Osteocyte (in vitro differentiated cells): ENCODE results near the gene MAP3K1. TPM values are rescaled to one million over a fixed set of nuclear protein-coding genes. Genes with fewer than 3 reads are reported as not detected.
"Not testable (repeated sequence)": the region's sequence is repeated elsewhere in the genome, so short reads cannot be mapped to it uniquely, and the experiment has no call there.

Experiments
- DNase-seq: peaks from one replicate; pipeline ENCODE4 v3.0.0; 2021; ENCODE audit warnings: mixed read lengths; ENCODE audit not compliant: unreplicated experiment; ENCODE audit errors: extremely low spot score
- H3K27ac Mint-ChIP-seq: one replicate; pipeline ENCODE4 v1.8.0; 2021; ENCODE audit warnings: mild to moderate bottlenecking, mixed read lengths; ENCODE audit not compliant: unreplicated experiment
- H3K27me3 Mint-ChIP-seq: one replicate; pipeline ENCODE4 v1.8.0; 2021; ENCODE audit warnings: mixed read lengths; ENCODE audit not compliant: unreplicated experiment
- H3K36me3 Mint-ChIP-seq: one replicate; pipeline ENCODE4 v1.8.0; 2021; ENCODE audit warnings: mixed read lengths; ENCODE audit not compliant: unreplicated experiment
- H3K4me1 Mint-ChIP-seq: one replicate; pipeline ENCODE4 v1.8.0; 2021; ENCODE audit warnings: mixed read lengths; ENCODE audit not compliant: unreplicated experiment
- H3K4me3 Mint-ChIP-seq: one replicate; pipeline ENCODE4 v1.8.0; 2021; ENCODE audit warnings: mild to moderate bottlenecking, moderate library complexity, mixed read lengths; ENCODE audit not compliant: unreplicated experiment
- H3K9me3 Mint-ChIP-seq: one replicate; pipeline ENCODE4 v1.8.0; 2021; ENCODE audit warnings: mixed read lengths; ENCODE audit not compliant: unreplicated experiment
- long read RNA-seq: library from polyadenylated mRNA; unstranded; transcript quantifications from one replicate; pipeline ENCODE4 v2.0.0, GENCODE V29; 2021
- total RNA-seq: library from RNA; stranded (reverse); gene quantifications from 2 replicates; pipeline ENCODE4 v1.2.1, GENCODE V29; 2021
- TF ChIP-seq, protein P1 (sequence below): fragments of 200-600 bp; sonication (generic); IDR thresholded peaks from 2 replicates; pipeline ENCODE4 v1.5.0; 2021; ENCODE audit warnings: antibody characterized with exemption, mild to moderate bottlenecking, moderate library complexity

MAP3K1 gene
- 15.7 TPM in 2 replicates for total RNA-seq
- long read RNA-seq, partial matches to known transcripts, result 7 of 10 reads
- long read RNA-seq, other reads (novel, unspliced or antisense), result 3 of 10 reads

DNA sequence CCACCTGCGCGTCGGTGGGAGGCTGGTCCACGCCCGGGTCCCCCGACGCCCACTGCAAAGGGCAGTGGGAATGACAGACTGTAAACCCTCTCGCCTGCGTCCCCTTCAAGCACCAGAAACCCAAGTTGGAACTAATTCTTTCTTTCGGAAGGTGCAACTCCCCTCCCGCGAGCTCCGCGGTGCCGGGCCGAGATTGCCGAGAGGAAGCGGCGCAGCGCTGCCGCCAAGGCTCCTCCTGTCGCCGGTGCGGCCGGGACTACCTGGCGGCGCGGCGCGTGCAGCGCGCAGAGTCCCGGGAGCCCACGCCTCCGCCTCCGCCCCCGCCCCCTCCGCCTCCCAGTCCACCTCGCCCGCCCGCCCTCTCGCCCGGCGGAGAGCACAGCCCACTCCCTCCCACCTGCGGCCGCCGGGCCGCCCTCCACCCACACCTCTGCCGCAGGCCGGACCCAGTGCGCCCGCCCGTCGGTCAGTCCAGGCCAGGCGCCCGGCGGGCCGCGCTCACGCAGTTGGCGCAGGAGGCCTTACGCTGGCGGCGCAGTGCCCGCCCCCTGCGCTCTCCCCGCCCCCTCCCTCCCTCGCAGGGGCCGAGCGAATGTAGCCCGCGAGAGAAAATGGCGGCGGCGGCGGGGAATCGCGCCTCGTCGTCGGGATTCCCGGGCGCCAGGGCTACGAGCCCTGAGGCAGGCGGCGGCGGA, at the start of gene MAP3K1:
TSS of gene MAP3K1 (plus strand) at position 587 of the 695 bp plus-strand sequence. CDS start at position 612, 25 bp downstream.
- DNase-seq, result peak; percentile 93
- peak within 1 kb of the TSS; percentile 77 for H3K27ac Mint-ChIP-seq

DNA sequence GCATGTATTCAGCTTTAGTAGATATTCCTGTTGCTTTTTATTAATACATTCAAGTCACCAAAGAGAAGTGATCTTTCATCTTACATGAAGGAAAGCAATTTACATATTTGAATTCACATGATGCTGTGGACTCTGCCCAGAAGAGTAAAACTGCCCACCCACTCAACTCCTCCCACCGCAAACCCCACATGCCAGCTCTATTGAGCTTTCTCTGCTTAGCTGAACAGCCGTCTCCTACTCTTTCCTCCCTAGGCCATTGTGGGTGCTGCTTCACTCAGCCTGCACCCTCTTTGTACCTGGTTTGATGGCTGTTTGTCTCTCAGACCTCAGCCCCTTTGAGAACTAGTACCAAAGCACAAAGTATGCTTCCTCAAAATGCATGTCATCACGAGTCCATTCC, 48.4 kb upstream of the MAP3K1 start:
- no peak overlapping the region for H3K4me3 Mint-ChIP-seq
- no peaks in the 10 kb centered on the region for H3K36me3 Mint-ChIP-seq
- H3K4me1 Mint-ChIP-seq, result peaks cover 10% of the 10 kb centered on the region
- no peaks in the 10 kb centered on the region for H3K9me3 Mint-ChIP-seq
- no peak overlapping the region for H3K27ac Mint-ChIP-seq
- no peak for DNase-seq
- TF ChIP-seq, protein P1, sequence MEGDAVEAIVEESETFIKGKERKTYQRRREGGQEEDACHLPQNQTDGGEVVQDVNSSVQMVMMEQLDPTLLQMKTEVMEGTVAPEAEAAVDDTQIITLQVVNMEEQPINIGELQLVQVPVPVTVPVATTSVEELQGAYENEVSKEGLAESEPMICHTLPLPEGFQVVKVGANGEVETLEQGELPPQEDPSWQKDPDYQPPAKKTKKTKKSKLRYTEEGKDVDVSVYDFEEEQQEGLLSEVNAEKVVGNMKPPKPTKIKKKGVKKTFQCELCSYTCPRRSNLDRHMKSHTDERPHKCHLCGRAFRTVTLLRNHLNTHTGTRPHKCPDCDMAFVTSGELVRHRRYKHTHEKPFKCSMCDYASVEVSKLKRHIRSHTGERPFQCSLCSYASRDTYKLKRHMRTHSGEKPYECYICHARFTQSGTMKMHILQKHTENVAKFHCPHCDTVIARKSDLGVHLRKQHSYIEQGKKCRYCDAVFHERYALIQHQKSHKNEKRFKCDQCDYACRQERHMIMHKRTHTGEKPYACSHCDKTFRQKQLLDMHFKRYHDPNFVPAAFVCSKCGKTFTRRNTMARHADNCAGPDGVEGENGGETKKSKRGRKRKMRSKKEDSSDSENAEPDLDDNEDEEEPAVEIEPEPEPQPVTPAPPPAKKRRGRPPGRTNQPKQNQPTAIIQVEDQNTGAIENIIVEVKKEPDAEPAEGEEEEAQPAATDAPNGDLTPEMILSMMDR, result no peak
- H3K27me3 Mint-ChIP-seq, result no peaks in the 10 kb centered on the region

More for the DNA sequence above, at the start of gene MAP3K1:
- Mint-ChIP-seq H3K4me3 (peak within 1 kb of the TSS; percentile 80), H3K4me1 (peaks cover 37% of the 10 kb centered on the region), H3K9me3 (no peaks in the 10 kb centered on the region), H3K36me3 (no peaks in the 10 kb centered on the region), H3K27me3 (no peaks in the 10 kb centered on the region)
- TF ChIP-seq, protein P1, result peak; percentile 27

DNA sequence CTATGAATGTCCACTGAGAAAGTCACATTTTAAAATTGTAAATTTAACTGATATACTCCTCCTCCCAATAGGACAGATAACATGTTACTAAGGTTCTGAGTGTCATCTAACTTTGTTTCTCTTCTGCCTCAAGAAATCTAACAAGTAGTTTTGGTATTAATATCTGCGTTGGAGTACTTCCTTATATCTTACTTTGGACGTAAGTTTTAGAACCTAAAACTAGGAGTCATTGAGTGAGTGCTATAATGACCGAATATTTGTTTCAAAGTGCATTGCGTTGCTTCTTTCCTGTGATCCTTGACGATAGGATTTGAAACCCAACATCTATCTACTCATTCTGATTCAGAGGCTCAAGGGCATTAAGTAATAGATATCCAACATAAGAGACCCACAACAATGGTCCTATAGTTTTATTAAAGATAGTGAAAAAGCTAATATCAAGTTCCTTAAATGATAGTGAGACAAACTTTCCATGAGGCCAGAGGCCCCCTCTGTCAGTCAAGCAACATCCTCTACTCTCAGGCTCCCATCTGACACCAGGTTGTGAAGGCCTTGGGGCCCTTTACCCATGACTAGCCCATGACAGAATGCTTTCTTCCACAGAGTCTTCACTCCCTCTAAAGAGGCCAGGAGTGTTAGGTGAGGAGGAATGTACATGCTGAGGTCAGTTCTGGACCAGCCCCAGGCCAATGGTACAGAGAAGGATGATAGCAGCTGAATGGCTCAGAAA, 45.3 kb upstream of the MAP3K1 start:
- Mint-ChIP-seq H3K9me3 (no peaks in the 10 kb centered on the region), H3K27ac (no peak overlapping the region), H3K27me3 (no peaks in the 10 kb centered on the region), H3K4me1 (no peaks in the 10 kb centered on the region), H3K4me3 (no peak overlapping the region), H3K36me3 (no peaks in the 10 kb centered on the region)
- DNase-seq, result no peak
- TF ChIP-seq, protein P1, result no peak

DNA sequence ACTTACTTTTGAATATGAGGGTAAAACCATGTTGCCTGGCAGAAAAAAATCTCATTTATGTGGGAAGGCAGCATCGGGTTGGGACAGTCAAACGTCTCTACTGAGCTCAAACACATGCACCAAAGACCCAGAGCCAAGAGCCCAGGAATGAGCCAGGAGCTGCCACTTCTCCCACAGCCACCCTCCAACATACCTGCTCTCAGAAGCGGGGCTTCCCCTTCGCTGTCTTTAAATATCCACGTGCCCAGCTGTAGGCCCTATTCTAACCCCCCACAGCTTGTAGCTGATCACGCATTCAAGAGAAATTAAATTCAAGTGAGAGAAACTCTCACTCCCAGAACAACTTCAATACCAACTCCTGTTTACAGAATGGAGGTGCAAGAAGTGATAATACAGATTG, 42.6 kb upstream of the MAP3K1 start:
- H3K4me3 Mint-ChIP-seq, result no peak overlapping the region
- DNase-seq, result no peak
- H3K27ac Mint-ChIP-seq, result no peak overlapping the region
- H3K9me3 Mint-ChIP-seq, result no peaks in the 10 kb centered on the region
- no peaks in the 10 kb centered on the region for H3K4me1 Mint-ChIP-seq
- H3K27me3 Mint-ChIP-seq, result no peaks in the 10 kb centered on the region
- no peaks in the 10 kb centered on the region for H3K36me3 Mint-ChIP-seq
- TF ChIP-seq, protein P1, result no peak

DNA sequence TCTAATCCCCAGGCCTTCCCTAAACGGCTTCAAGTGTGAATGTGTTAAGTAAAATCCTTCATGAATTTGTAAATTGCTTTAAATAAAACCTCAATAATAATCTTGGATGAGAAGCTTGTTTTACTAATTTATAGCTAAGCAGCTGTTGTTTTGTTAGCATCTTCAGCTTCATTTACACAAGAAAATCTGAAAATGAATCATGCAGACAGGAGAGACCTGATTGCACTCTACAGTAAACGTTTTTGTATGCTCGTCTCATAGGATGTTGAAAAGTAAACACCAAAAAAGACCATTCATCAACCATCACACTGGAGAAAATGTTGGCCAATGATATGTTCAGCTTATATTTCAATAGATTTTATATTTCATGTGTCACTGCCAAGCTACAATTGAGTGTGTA, 40.4 kb upstream of the MAP3K1 start:
- TF ChIP-seq, protein P1, result no peak
- no peak for DNase-seq
- H3K4me1 Mint-ChIP-seq, result no peaks in the 10 kb centered on the region
- H3K36me3 Mint-ChIP-seq, result no peaks in the 10 kb centered on the region
- H3K9me3 Mint-ChIP-seq, result no peaks in the 10 kb centered on the region
- no peak overlapping the region for H3K4me3 Mint-ChIP-seq
- H3K27ac Mint-ChIP-seq, result no peak overlapping the region
- H3K27me3 Mint-ChIP-seq, result peaks cover 3% of the 10 kb centered on the region

DNA sequence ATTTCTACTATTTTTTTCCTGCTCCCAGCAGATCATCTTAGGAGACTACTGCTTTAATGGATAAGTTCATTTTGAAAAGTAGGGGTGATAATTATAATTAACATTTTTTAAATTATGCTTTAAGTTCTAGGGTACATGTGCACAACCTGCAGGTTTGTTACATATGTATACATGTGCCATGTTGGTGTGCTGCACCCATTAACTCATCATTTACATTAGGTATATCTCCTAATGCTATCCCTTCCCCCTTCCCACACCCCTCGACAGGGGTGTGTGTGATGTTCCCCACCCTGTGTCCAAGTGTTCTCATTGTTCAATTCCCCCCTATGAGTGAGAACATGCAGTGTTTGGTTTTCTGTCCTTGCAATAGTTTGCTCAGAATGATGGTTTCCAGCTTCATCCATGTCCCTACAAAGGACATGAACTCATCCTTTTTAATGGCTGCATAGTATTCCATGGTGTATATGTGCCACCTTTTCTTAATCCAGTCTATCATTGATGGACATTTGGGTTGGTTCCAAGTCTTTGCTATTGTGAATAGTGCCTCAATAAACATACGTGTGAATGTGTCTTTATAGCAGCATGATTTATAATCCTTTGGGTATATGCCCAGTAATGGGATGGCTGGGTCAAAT, 39.0 kb upstream of the MAP3K1 start:
- not testable (repeated sequence) for H3K27ac Mint-ChIP-seq, H3K36me3 Mint-ChIP-seq, H3K9me3 Mint-ChIP-seq, H3K4me3 Mint-ChIP-seq, H3K4me1 Mint-ChIP-seq, DNase-seq, H3K27me3 Mint-ChIP-seq
